Liver (tissue), 3 donors: Measurements from ENCODE around the gene XPR1.

Experiments
- EGR1 ChIP-seq, 2 donors: IDR thresholded peaks; 2 replicates each; pipeline ENCODE4 v1.6.1; 2016 to 2018; ENCODE audit warnings: antibody characterized with exemption in 2 of 2, low read depth in 2 of 2
- GABPA ChIP-seq, 2 donors: IDR thresholded peaks in 1 of 2; conservative IDR thresholded peaks in 1 of 2; 2 replicates each; pipeline ENCODE4 v1.6.1; 2016; ENCODE audit warnings: antibody characterized with exemption in 2 of 2, mild to moderate bottlenecking in 1 of 2, moderate library complexity in 1 of 2
- RAD21 ChIP-seq, 2 donors: IDR thresholded peaks; 2 replicates each; pipeline ENCODE4 v1.6.1; 2016; ENCODE audit warnings: antibody characterized with exemption in 2 of 2, mild to moderate bottlenecking in 2 of 2
- TF ChIP-seq, protein P1 (sequence below): IDR thresholded peaks from 2 replicates; pipeline ENCODE4 v1.6.1; 2016; ENCODE audit warnings: antibody characterized with exemption
- TF ChIP-seq, protein P2 (sequence below): fragments of 150-350 bp; IDR thresholded peaks from 2 replicates; pipeline ENCODE4 v1.5.1; 2017; ENCODE audit warnings: improper control_type of control experiment, low read depth, low read length; ENCODE audit not compliant: missing input control
- TF ChIP-seq, protein P3 (sequence below): IDR thresholded peaks from 2 replicates; pipeline ENCODE4 v1.6.1; 2016; ENCODE audit warnings: antibody characterized with exemption, mild to moderate bottlenecking
- donor health status: healthy.
- donor health status: healthy.

DNA sequence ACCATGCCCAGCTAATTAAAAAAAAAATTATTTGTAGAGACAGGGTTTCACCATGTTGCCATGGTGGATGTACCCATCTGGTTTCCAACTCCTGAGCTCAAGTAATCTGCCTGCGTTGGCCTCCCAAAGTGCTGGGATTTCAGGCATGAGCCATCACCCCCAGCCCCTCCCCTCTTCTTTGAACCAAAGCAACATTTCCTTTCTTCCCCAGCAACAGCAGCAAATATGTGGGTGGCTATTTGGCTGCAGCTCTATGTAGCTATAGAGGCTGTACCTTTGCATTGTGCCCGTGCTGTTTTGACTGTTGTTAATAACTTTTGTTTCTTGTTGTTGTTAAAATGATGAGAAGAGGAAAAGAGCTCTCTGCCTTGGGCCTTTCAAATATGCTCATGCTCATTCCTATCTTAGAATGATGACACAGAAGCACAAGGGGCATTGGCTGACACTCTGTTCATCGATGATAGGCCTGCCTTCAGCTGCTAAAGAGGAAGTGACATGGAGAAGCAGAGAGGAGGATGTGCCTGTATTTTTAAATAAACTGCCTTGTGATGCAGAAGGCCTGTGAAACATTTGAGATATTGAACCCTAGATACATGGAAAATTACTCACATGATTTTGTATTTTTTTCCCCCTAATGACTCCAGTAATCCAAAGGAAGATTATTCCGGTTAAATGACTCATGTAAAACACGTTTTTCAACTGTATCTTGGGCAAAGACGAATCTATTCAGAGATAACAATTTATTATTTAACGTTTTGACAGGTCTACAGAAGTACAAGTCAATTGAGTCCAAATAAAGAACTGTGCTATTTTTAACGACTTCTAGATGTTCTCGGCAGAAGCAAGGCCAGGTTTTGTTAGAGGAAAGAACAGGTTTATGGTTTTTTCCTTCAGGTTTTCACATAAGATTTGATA lies 20.5 kb upstream of the XPR1 start:
- TF ChIP-seq, protein P1, sequence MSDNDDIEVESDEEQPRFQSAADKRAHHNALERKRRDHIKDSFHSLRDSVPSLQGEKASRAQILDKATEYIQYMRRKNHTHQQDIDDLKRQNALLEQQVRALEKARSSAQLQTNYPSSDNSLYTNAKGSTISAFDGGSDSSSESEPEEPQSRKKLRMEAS, result no peak
- TF ChIP-seq EGR1 (IDR thresholded peaks at IDR 0.05; ENCODE audit: low read depth in 2 of 2) (no peak), RAD21 (IDR thresholded peaks at IDR 0.05) (no peak), GABPA (IDR thresholded peaks at IDR 0.05 in 1 of 2, conservative IDR thresholded peaks at IDR 0.05 in 1 of 2) (no peak)
- TF ChIP-seq, protein P2, sequence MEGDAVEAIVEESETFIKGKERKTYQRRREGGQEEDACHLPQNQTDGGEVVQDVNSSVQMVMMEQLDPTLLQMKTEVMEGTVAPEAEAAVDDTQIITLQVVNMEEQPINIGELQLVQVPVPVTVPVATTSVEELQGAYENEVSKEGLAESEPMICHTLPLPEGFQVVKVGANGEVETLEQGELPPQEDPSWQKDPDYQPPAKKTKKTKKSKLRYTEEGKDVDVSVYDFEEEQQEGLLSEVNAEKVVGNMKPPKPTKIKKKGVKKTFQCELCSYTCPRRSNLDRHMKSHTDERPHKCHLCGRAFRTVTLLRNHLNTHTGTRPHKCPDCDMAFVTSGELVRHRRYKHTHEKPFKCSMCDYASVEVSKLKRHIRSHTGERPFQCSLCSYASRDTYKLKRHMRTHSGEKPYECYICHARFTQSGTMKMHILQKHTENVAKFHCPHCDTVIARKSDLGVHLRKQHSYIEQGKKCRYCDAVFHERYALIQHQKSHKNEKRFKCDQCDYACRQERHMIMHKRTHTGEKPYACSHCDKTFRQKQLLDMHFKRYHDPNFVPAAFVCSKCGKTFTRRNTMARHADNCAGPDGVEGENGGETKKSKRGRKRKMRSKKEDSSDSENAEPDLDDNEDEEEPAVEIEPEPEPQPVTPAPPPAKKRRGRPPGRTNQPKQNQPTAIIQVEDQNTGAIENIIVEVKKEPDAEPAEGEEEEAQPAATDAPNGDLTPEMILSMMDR, result no peak
- TF ChIP-seq, protein P3, sequence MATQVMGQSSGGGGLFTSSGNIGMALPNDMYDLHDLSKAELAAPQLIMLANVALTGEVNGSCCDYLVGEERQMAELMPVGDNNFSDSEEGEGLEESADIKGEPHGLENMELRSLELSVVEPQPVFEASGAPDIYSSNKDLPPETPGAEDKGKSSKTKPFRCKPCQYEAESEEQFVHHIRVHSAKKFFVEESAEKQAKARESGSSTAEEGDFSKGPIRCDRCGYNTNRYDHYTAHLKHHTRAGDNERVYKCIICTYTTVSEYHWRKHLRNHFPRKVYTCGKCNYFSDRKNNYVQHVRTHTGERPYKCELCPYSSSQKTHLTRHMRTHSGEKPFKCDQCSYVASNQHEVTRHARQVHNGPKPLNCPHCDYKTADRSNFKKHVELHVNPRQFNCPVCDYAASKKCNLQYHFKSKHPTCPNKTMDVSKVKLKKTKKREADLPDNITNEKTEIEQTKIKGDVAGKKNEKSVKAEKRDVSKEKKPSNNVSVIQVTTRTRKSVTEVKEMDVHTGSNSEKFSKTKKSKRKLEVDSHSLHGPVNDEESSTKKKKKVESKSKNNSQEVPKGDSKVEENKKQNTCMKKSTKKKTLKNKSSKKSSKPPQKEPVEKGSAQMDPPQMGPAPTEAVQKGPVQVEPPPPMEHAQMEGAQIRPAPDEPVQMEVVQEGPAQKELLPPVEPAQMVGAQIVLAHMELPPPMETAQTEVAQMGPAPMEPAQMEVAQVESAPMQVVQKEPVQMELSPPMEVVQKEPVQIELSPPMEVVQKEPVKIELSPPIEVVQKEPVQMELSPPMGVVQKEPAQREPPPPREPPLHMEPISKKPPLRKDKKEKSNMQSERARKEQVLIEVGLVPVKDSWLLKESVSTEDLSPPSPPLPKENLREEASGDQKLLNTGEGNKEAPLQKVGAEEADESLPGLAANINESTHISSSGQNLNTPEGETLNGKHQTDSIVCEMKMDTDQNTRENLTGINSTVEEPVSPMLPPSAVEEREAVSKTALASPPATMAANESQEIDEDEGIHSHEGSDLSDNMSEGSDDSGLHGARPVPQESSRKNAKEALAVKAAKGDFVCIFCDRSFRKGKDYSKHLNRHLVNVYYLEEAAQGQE, result no peak
